CD14-positive monocyte (primary cell): ENCODE results near the gene RPL28. TPM values are rescaled to one million over a fixed set of nuclear protein-coding genes. Genes with fewer than 3 reads are reported as not detected.

Source experiments
- DNase-seq, 3 donors: peaks; one replicate each; pipeline ENCODE4 v3.0.0-alpha.2; 2011 to 2022
- H2AFZ ChIP-seq: 2 replicates; pipeline ENCODE4 v1.6.0; 2012; ENCODE audit warnings: mild to moderate bottlenecking, low read depth, low read length, inconsistent platforms; ENCODE audit not compliant: insufficient read depth, poor library complexity, severe bottlenecking
- H3K27ac ChIP-seq, 2 donors: 1 replicate in 1 of 2; 2 replicates in 1 of 2; pipeline ENCODE4 v1.5.1; 2012 to 2013; ENCODE audit warnings: low read length in 2 of 2, control low read depth in 1 of 2, inconsistent platforms in 1 of 2, low read depth in 1 of 2, mild to moderate bottlenecking in 1 of 2
- H3K27me3 ChIP-seq, 2 donors: one replicate each; pipeline versions ENCODE4 v1.6.0 to v1.6.1; 2011 to 2013; ENCODE audit warnings: low read length in 2 of 2; ENCODE audit not compliant: control insufficient read depth in 2 of 2, insufficient read depth in 2 of 2
- H3K36me3 ChIP-seq, 2 donors: replicated peaks in 1 of 2; 1 replicate in 1 of 2; 2 replicates in 1 of 2; pipeline versions ENCODE4 v1.5.1 to v1.6.1; 2012 to 2013; ENCODE audit warnings: low read length in 2 of 2, control low read depth in 1 of 2, inconsistent platforms in 1 of 2, mild to moderate bottlenecking in 1 of 2; ENCODE audit not compliant: insufficient read depth in 2 of 2, control insufficient read depth in 1 of 2
- H3K4me1 ChIP-seq, 2 donors: 1 replicate in 1 of 2; 2 replicates in 1 of 2; pipeline versions ENCODE4 v1.5.1 to v1.6.1; 2012 to 2013; ENCODE audit warnings: low read length in 2 of 2, control low read depth in 1 of 2, inconsistent platforms in 1 of 2, mild to moderate bottlenecking in 1 of 2, moderate library complexity in 1 of 2; ENCODE audit not compliant: insufficient read depth in 2 of 2, control insufficient read depth in 1 of 2
- H3K4me2 ChIP-seq: replicated peaks from 2 replicates; pipeline ENCODE3; 2012; ENCODE audit warnings: low read length, moderate library complexity, mild to moderate bottlenecking; ENCODE audit not compliant: poor library complexity, severe bottlenecking; ENCODE audit errors: extremely low read depth
- H3K4me3 ChIP-seq, 3 experiments: fragments of 200-600 bp in 1 of 3; sonication (generic) in 1 of 3; replicated peaks in 1 of 3; 1 replicate in 2 of 3; 2 replicates in 1 of 3; pipeline ENCODE4 v1.5.1; 2011 to 2013; ENCODE audit warnings: low read length in 3 of 3, mild to moderate bottlenecking in 3 of 3, control low read depth in 2 of 3, low read depth in 2 of 3, inconsistent platforms in 1 of 3, moderate library complexity in 1 of 3
- H3K79me2 ChIP-seq: 2 replicates; pipeline ENCODE4 v1.6.0; 2012; ENCODE audit warnings: mild to moderate bottlenecking, control low read depth, inconsistent platforms, low read length, moderate library complexity; ENCODE audit not compliant: insufficient read depth
- H3K9ac ChIP-seq: 2 replicates; pipeline ENCODE4 v1.6.0; 2017; ENCODE audit warnings: low read length, mild to moderate bottlenecking; ENCODE audit not compliant: insufficient read depth, poor library complexity, severe bottlenecking
- H3K9me3 ChIP-seq, 2 donors: replicated peaks in 1 of 2; 1 replicate in 1 of 2; 2 replicates in 1 of 2; pipeline versions ENCODE4 v1.5.1 to v1.6.1; 2012 to 2013; ENCODE audit warnings: low read length in 2 of 2, control low read depth in 1 of 2; ENCODE audit not compliant: control insufficient read depth in 1 of 2, insufficient read depth in 1 of 2
- H4K20me1 ChIP-seq: 2 replicates; pipeline ENCODE4 v1.6.0; 2012; ENCODE audit warnings: mild to moderate bottlenecking, low read length, control low read depth, moderate library complexity; ENCODE audit not compliant: insufficient read depth
- H3K27ac Mint-ChIP-seq, 7 donors: one replicate each; pipeline ENCODE4 v1.8.0; 2020; ENCODE audit warnings: mild to moderate bottlenecking in 7 of 7, mixed read lengths in 7 of 7, moderate library complexity in 6 of 7, inconsistent platforms in 2 of 7
- H3K27me3 Mint-ChIP-seq, 3 donors: one replicate each; pipeline ENCODE4 v1.8.0; 2021 to 2022; ENCODE audit warnings: low read depth in 3 of 3, mild to moderate bottlenecking in 3 of 3, mixed read lengths in 3 of 3, moderate library complexity in 3 of 3, inconsistent platforms in 1 of 3
- H3K36me3 Mint-ChIP-seq, 2 donors: one replicate each; pipeline ENCODE4 v1.8.0; 2020; ENCODE audit warnings: mixed read lengths in 2 of 2, inconsistent platforms in 1 of 2, mild to moderate bottlenecking in 1 of 2
- H3K4me1 Mint-ChIP-seq: one replicate; pipeline ENCODE4 v1.8.0; 2020; ENCODE audit warnings: mild to moderate bottlenecking, mixed read lengths
- H3K4me3 Mint-ChIP-seq, 2 donors: one replicate each; pipeline ENCODE4 v1.8.0; 2020; ENCODE audit warnings: mild to moderate bottlenecking in 2 of 2, mixed read lengths in 2 of 2, moderate library complexity in 1 of 2
- H3K9me3 Mint-ChIP-seq, 7 donors: one replicate each; pipeline ENCODE4 v1.8.0; 2020 to 2022; ENCODE audit warnings: mixed read lengths in 7 of 7, mild to moderate bottlenecking in 6 of 7, moderate library complexity in 6 of 7, inconsistent platforms in 2 of 7
- WGBS: methylation state at CpG from one replicate; pipeline ENCODE4 v1.1.5; 2013; ENCODE audit warnings: missing lambda C conversion rate; ENCODE audit not compliant: insufficient coverage; 5-methylcytosine and 5-hydroxymethylcytosine counted together
- intact Hi-C, 2 donors: fragments of 100-400 bp; cut with micrococcal nuclease; formaldehyde crosslinking; loops; one replicate each; pipeline versions ENCODE4 v1.15.0 to v1.15.1; 2023
- polyA plus RNA-seq, 3 donors: library from polyadenylated mRNA; depleted of rRNA in 1 of 3; unstranded in 2 of 3; stranded (reverse) in 1 of 3; fragments of 300-500 nt in 2 of 3; fragments of >200 nt in 1 of 3; fragmentation: Illumina TruSeq in 2 of 3; gene quantifications; 1 replicate in 2 of 3; 2 replicates in 1 of 3; pipeline ENCODE4 v1.2.3, GENCODE V29; 2012 to 2021
- TF ChIP-seq, protein P1 (sequence below): fragments of 200-600 bp; IDR thresholded peaks from one replicate; pipeline ENCODE4 v1.8.0; 2022; ENCODE audit warnings: antibody characterized with exemption, mild to moderate bottlenecking

The RPL28 gene
- polyA plus RNA-seq, 3 donors = 199 to 3,862 (median 208) TPM

DNA sequence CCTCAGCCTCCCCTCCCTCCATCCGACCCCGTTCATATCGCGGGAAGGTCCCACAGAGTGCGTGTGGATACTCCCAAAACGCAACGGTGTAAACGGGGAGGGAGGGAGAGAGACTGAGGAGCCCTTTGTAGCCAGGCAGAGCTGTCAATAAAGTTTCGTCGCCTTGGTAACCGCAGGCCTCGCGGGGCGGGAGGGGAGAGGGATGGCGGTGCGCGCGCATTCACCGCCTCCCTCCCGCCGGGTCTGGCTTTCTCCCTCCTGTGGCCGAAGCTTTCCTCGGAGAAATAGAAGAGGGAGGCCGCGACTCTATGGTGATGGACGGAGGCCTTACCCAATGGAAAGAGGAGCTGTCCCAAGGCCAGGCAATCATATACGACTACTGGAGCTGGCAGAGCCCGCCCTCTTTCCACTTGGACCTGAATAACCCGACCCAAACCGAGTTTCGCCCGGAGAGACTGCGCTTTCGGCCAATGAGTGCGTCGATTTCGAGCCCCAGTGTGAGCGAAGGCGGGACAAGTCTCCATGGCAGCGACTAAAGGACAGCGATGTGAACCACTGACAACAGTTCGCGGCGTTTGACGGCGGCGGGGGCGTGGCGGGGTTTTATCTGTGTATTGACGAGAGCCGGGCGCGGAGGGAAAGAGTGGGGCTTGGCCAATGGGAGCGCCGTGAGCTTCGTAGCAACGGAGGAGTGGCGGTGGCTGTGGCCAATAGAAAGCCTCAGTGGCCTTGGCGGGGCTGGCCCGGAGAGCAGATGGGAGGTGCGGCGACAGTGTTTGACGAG lies 46.4 kb upstream of the RPL28 start, which contains the start of gene KMT5C:
KMT5C (plus strand) TSS at position 772 of the 784 bp plus-strand sequence. CDS start 2,061 bp downstream, outside the sequence.
- H3K4me3 Mint-ChIP-seq = peak within 1 kb of the TSS; percentile 82 to 90
- Histone ChIP-seq H3K9me3 (no peaks in the 10 kb centered on the region), H3K79me2 (peaks cover 12% of the 10 kb centered on the region), H3K9ac (peak within 1 kb of the TSS; percentile 92), H3K4me1 (peaks cover 31 to 39% of the 10 kb centered on the region in 2 donors), H3K27me3 (no peaks in the 10 kb centered on the region), H4K20me1 (peaks cover 7% of the 10 kb centered on the region), H2AFZ (peak within 1 kb of the TSS; percentile 77), H3K36me3 (peaks cover 9 to 15% of the 10 kb centered on the region in 2 donors), H3K27ac (peak within 1 kb of the TSS; percentile 97 to 99), H3K4me2 (peak within 1 kb of the TSS; percentile 94), H3K4me3 (peak within 1 kb of the TSS; percentile 48 to 83 (median 69))
- H3K36me3 Mint-ChIP-seq = peaks cover 10 to 24% of the 10 kb centered on the region in 2 donors
- TF ChIP-seq, protein P1, sequence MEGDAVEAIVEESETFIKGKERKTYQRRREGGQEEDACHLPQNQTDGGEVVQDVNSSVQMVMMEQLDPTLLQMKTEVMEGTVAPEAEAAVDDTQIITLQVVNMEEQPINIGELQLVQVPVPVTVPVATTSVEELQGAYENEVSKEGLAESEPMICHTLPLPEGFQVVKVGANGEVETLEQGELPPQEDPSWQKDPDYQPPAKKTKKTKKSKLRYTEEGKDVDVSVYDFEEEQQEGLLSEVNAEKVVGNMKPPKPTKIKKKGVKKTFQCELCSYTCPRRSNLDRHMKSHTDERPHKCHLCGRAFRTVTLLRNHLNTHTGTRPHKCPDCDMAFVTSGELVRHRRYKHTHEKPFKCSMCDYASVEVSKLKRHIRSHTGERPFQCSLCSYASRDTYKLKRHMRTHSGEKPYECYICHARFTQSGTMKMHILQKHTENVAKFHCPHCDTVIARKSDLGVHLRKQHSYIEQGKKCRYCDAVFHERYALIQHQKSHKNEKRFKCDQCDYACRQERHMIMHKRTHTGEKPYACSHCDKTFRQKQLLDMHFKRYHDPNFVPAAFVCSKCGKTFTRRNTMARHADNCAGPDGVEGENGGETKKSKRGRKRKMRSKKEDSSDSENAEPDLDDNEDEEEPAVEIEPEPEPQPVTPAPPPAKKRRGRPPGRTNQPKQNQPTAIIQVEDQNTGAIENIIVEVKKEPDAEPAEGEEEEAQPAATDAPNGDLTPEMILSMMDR = peak; percentile 12
- peaks cover 0 to 5% (median 2%) of the 10 kb centered on the region in 3 donors for H3K27me3 Mint-ChIP-seq
- H3K9me3 Mint-ChIP-seq = no peaks in the 10 kb centered on the region
- intact Hi-C loops = loop anchor here (1.0 to 5.0 kb wide), 4 partner anchors 14 to 81 kb away; partner anchors contain the start of genes RPL28 (in 1 of the 2), TMEM150B (in 1 of the 2) and TMEM238 (in 1 of the 2)
- peaks cover 27% of the 10 kb centered on the region for H3K4me1 Mint-ChIP-seq
- peak; percentile 100 for DNase-seq
- WGBS = under 1% methylated on average over 50 of the region's 63 CpGs
- peak within 1 kb of the TSS; percentile 97 to 99 (median 99) for H3K27ac Mint-ChIP-seq
